SU-DHL-6 (cell line): Measurements from ENCODE around the gene RBM6.

Experiments
- H2AFZ ChIP-seq: fragments of 200-600 bp; sonication (generic); 2 replicates; pipeline ENCODE4 v1.6.1; 2014; ENCODE audit warnings: low read depth, mild to moderate bottlenecking, moderate library complexity, mixed read lengths, antibody characterized with exemption, low read length; ENCODE audit not compliant: severe bottlenecking
- H3F3A ChIP-seq: fragments of 200-600 bp; shearing (Covaris generic); 2 replicates; pipeline ENCODE4 v1.6.0; 2016; ENCODE audit warnings: antibody characterized with exemption, mild to moderate bottlenecking; ENCODE audit not compliant: insufficient read depth
- H3K27ac ChIP-seq: fragments of 200-600 bp; sonication (generic); 2 replicates; pipeline ENCODE4 v1.5.1; 2016; ENCODE audit warnings: low read depth, mild to moderate bottlenecking, low read length, moderate library complexity, mixed read lengths
- H3K27me3 ChIP-seq: fragments of 200-600 bp; sonication (generic), shearing (Covaris generic); 2 replicates; pipeline ENCODE4 v1.6.0; 2014; ENCODE audit warnings: mild to moderate bottlenecking, low read length
- H3K36me3 ChIP-seq: fragments of 200-600 bp; sonication (generic); 2 replicates; pipeline ENCODE4 v1.6.1; 2014; ENCODE audit warnings: mild to moderate bottlenecking, low read length, mixed read lengths
- H3K4me2 ChIP-seq: fragments of 300-600, 200-600 bp; shearing (Covaris generic), sonication (generic); 2 replicates; pipeline ENCODE4 v1.6.0; 2014; ENCODE audit warnings: low read length, low read depth, mild to moderate bottlenecking; ENCODE audit not compliant: poor library complexity, severe bottlenecking
- H3K4me3 ChIP-seq: fragments of 200-600 bp; sonication (generic); 2 replicates; pipeline ENCODE4 v1.5.1; 2014; ENCODE audit warnings: antibody characterized with exemption, low read length, mild to moderate bottlenecking, mixed read lengths; ENCODE audit not compliant: insufficient read depth, poor library complexity, severe bottlenecking
- H3K79me2 ChIP-seq: fragments of 200-600 bp; sonication (generic); 2 replicates; pipeline ENCODE4 v1.6.1; 2014; ENCODE audit warnings: mild to moderate bottlenecking, low read length, moderate library complexity; ENCODE audit not compliant: insufficient read depth
- H3K9ac ChIP-seq: fragments of 200-600 bp; sonication (generic); 2 replicates; pipeline ENCODE4 v1.7.0; 2014; ENCODE audit warnings: mild to moderate bottlenecking, low read length
- H3K9me2 ChIP-seq: fragments of 200-600 bp; sonication (generic); replicated peaks from 2 replicates; pipeline ENCODE4 v1.6.1; 2014; ENCODE audit warnings: low read length; ENCODE audit not compliant: insufficient read depth
- H3K9me3 ChIP-seq: fragments of 200-600 bp; sonication (generic); 2 replicates; pipeline ENCODE4 v1.6.1; 2014; ENCODE audit warnings: low read length, mixed read lengths; ENCODE audit not compliant: insufficient read depth
- H4K20me1 ChIP-seq: fragments of 200-600 bp; sonication (generic); 2 replicates; pipeline ENCODE4 v1.6.1; 2014; ENCODE audit warnings: low read depth, mild to moderate bottlenecking, antibody characterized with exemption, low read length, moderate library complexity, mixed read lengths
- CTCF ChIP-seq: fragments of 200-600 bp; sonication (generic); IDR thresholded peaks from one replicate; pipeline ENCODE4 v1.5.1; 2017; ENCODE audit warnings: antibody characterized with exemption, mild to moderate bottlenecking, low read length, moderate library complexity; ENCODE audit not compliant: insufficient read depth, poor library complexity, severe bottlenecking
- EZH2phosphoT487 ChIP-seq: fragments of 200-600 bp; sonication (generic), shearing (Covaris generic); conservative IDR thresholded peaks from 2 replicates; pipeline ENCODE4 v1.6.1; 2018; ENCODE audit warnings: mild to moderate bottlenecking, antibody characterized with exemption, low read length, moderate library complexity, mixed read lengths

RBM6 gene

DNA sequence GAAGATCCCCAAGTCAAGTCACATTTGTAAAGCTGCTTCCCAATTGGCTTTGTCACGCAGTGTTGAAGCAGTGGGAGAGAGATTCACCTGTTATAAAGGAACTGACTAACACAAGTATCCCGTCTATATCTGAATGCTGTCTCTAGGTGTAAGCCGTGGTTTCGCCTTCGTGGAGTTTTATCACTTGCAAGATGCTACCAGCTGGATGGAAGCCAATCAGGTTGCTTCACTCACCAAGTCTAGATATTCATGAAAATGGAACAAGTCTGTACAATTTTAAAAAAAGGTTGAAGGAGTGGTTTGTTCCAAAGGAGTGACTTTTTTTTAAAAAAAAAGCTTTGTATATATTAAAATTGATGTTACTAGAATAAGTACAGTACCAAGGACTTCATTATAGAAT is 160.4 kb downstream of the RBM6 start:
- Histone ChIP-seq H3K9me2 (no peaks in the 10 kb centered on the region), H3K4me3 (no peak overlapping the region), H3K27me3 (no peaks in the 10 kb centered on the region), H3K27ac (no peak overlapping the region), H3K4me2 (no peak overlapping the region), H3K79me2 (peaks cover 23% of the 10 kb centered on the region; the same call in 1 of the 2 replicates), H3K9me3 (no peaks in the 10 kb centered on the region), H3K36me3 (peaks cover 66% of the 10 kb centered on the region), H3F3A (0 out of 2 replicates have a peak, but pooled peaks cover 8% of the 10 kb centered on the region), H2AFZ (no peak overlapping the region), H4K20me1 (peaks cover 4% of the 10 kb centered on the region; the same call in 1 of the 2 replicates), H3K9ac (no peak overlapping the region)
- TF ChIP-seq CTCF (no peak), EZH2phosphoT487 (no peak)

- TF ChIP-seq CTCF = no peak
- no peak for TF ChIP-seq EZH2phosphoT487
- H3K36me3 ChIP-seq = peaks cover 63% of the 10 kb centered on the region
Observed at GRCh38 chr3:50100956-50101845, 161.3 kb downstream of the RBM6 start.

DNA sequence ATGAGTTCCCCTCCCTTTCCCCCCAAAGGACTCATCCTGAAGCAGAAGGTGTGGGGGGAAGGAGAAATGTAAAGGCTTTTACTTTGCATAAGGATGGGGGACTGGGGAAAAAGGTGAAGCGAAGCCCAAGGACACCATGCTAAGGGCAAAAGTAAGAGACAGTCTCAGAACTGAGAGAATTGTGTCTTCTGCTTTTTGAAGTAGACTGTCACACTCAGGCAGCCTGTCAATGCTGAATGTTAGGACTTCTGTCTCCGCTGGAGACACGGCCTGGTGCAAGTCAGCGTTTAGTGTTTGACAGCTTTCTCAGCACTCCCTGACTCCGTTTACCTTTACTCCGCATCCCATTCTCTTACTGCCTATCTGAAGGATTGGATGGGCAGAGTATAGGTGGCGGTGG is 162.6 kb downstream of the RBM6 start:
- Histone ChIP-seq H4K20me1 (peaks cover 4% of the 10 kb centered on the region; the same call in 1 of the 2 replicates), H3K4me3 (no peak overlapping the region), H3K36me3 (peaks cover 71% of the 10 kb centered on the region), H3K27me3 (no peaks in the 10 kb centered on the region), H3F3A (0 out of 2 replicates have a peak, but pooled peaks cover 8% of the 10 kb centered on the region), H3K9me2 (no peaks in the 10 kb centered on the region), H3K79me2 (peaks cover 2% of the 10 kb centered on the region; the same call in 1 of the 2 replicates), H2AFZ (no peak overlapping the region), H3K9me3 (no peaks in the 10 kb centered on the region), H3K4me2 (no peak overlapping the region), H3K27ac (no peak overlapping the region), H3K9ac (no peak overlapping the region)
- TF ChIP-seq CTCF = no peak
- TF ChIP-seq EZH2phosphoT487 = no peak

More at GRCh38 chr3:50100956-50101845, 161.3 kb downstream of the RBM6 start:
- H3F3A ChIP-seq = 0 out of 2 replicates have a peak, but pooled peaks cover 8% of the 10 kb centered on the region
- H3K27me3 ChIP-seq = no peaks in the 10 kb centered on the region
- no peak overlapping the region for H3K9ac ChIP-seq
- H3K4me2 ChIP-seq = no peak overlapping the region
- peaks cover 4% of the 10 kb centered on the region; the same call in 1 of the 2 replicates for H4K20me1 ChIP-seq
- H3K79me2 ChIP-seq = peaks cover 15% of the 10 kb centered on the region; the same call in 1 of the 2 replicates
- H2AFZ ChIP-seq = no peak overlapping the region
- H3K4me3 ChIP-seq = no peak overlapping the region
- no peaks in the 10 kb centered on the region for H3K9me2 ChIP-seq
- H3K27ac ChIP-seq = no peak overlapping the region
- no peaks in the 10 kb centered on the region for H3K9me3 ChIP-seq
